ENCODE results near the gene ROBO2. TPM values are rescaled to one million over a fixed set of nuclear protein-coding genes. Genes with fewer than 3 reads are reported as not detected.

The ROBO2 gene
- total and polyA plus RNA-seq, 2 donors from 2014 or later, result 1.3 to 1.6 TPM

DNA sequence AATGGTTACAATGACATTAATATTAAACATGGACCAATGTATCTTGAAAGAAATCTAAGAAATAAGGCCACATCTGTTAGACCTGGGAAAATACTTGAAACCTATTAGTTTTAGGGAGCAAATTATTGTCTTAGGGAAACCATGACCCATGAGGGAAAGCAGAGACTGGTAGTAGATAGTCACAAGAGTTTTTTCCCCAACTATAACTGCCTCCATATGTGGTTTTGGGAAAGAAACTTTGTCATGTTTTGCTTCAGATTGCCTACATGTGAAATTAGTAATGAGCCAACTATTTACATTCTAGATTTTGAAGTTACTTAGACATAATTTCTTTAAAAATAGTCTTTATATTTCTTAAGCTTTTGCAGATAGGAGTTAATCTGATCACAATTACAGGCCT, 474.9 kb downstream of the ROBO2 start:
- Histone ChIP-seq H3K4me1 (ENCODE audit: control insufficient read depth in 2 of 3, insufficient read depth in 2 of 3, low read depth in 1 of 3, low read length in 3 of 3) (no peaks in the 10 kb centered on the region), H3K9ac (ENCODE audit: low read length in 3 of 3) (no peak overlapping the region), H3K36me3 (ENCODE audit: control insufficient read depth in 2 of 3, insufficient read depth in 3 of 3, low read length in 3 of 3) (no peaks in the 10 kb centered on the region), H3K27ac (ENCODE audit: low read depth in 2 of 2, low read length in 2 of 2) (no peak overlapping the region), H3K4me3 (ENCODE audit: low read length in 3 of 3) (no peak overlapping the region), H3K27me3 (ENCODE audit: control insufficient read depth, insufficient read depth, low read length) (no peaks in the 10 kb centered on the region), H3K9me3 (ENCODE audit: control insufficient read depth in 2 of 3, insufficient read depth in 1 of 3, low read length in 3 of 3) (no peaks in the 10 kb centered on the region)
- DNase-seq (no peak), FAIRE-seq (no peak)
- intact Hi-C loops (cut with DNase I), result no loop called here
- TF ChIP-seq, protein P1, sequence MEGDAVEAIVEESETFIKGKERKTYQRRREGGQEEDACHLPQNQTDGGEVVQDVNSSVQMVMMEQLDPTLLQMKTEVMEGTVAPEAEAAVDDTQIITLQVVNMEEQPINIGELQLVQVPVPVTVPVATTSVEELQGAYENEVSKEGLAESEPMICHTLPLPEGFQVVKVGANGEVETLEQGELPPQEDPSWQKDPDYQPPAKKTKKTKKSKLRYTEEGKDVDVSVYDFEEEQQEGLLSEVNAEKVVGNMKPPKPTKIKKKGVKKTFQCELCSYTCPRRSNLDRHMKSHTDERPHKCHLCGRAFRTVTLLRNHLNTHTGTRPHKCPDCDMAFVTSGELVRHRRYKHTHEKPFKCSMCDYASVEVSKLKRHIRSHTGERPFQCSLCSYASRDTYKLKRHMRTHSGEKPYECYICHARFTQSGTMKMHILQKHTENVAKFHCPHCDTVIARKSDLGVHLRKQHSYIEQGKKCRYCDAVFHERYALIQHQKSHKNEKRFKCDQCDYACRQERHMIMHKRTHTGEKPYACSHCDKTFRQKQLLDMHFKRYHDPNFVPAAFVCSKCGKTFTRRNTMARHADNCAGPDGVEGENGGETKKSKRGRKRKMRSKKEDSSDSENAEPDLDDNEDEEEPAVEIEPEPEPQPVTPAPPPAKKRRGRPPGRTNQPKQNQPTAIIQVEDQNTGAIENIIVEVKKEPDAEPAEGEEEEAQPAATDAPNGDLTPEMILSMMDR (IDR thresholded peaks at IDR 0.05; ENCODE audit: borderline replicate concordance, extremely low read depth, insufficient read depth), result no peak

- Histone ChIP-seq H3K9me3 (ENCODE audit: control insufficient read depth in 2 of 3, insufficient read depth in 1 of 3, low read length in 3 of 3) (no peaks in the 10 kb centered on the region), H3K27me3 (ENCODE audit: control insufficient read depth, insufficient read depth, low read length) (no peaks in the 10 kb centered on the region), H3K27ac (ENCODE audit: low read depth in 2 of 2, low read length in 2 of 2) (no peak overlapping the region), H3K36me3 (ENCODE audit: control insufficient read depth in 2 of 3, insufficient read depth in 3 of 3, low read length in 3 of 3) (no peaks in the 10 kb centered on the region), H3K4me1 (ENCODE audit: control insufficient read depth in 2 of 3, insufficient read depth in 2 of 3, low read depth in 1 of 3, low read length in 3 of 3) (no peaks in the 10 kb centered on the region), H3K9ac (ENCODE audit: low read length in 3 of 3) (no peak overlapping the region), H3K4me3 (ENCODE audit: low read length in 3 of 3) (no peak overlapping the region)
- TF ChIP-seq, protein P1 (IDR thresholded peaks at IDR 0.05; ENCODE audit: borderline replicate concordance, extremely low read depth, insufficient read depth), result no peak
- FAIRE-seq, result no peak
- intact Hi-C loops (cut with DNase I), result no loop called here
- DNase-seq, result peak in 2 of 5 donors; percentile 40 to 57
These were observed 484.6 kb downstream of the ROBO2 start for GRCh38 chr3:77524463-77524862.

DNA sequence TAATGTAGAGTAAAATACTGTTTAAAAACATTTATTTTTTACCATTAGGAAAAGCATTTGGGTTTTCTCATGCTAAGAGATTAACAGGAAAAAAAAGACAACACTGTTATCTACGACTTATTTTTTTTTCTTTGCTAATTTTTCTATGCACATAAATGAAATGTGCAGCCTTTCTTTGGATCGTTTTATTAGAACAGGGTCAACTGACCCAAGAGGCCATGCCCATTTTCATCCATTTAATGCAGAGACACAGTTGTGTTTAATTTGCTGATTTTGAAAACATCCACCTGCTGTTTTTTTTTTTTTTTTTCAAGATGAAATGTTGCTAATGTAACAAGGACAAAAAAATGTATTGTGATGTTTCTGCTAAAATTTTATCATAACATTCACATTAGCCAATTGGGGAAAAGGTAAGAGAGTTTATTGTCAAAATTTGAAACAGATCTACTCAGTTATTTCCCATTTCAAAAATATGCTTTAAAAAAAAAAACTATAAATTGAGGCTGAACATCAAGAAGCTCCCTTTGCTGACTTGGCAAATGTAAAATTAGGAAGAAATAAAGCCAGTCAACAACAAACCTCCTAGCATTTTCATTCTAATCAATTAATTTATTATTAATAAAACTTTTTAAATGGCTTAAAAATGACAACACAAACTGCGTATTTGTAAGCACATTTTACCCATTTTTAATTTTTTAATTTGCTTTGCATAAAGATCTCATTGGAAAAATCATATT, 485.2 kb downstream of the ROBO2 start:
- Histone ChIP-seq H3K36me3 (ENCODE audit: control insufficient read depth in 2 of 3, insufficient read depth in 3 of 3, low read length in 3 of 3) (no peaks in the 10 kb centered on the region), H3K4me1 (ENCODE audit: control insufficient read depth in 2 of 3, insufficient read depth in 2 of 3, low read depth in 1 of 3, low read length in 3 of 3) (no peaks in the 10 kb centered on the region), H3K9me3 (ENCODE audit: control insufficient read depth in 2 of 3, insufficient read depth in 1 of 3, low read length in 3 of 3) (no peaks in the 10 kb centered on the region), H3K9ac (ENCODE audit: low read length in 3 of 3) (no peak overlapping the region), H3K27me3 (ENCODE audit: control insufficient read depth, insufficient read depth, low read length) (no peaks in the 10 kb centered on the region), H3K4me3 (ENCODE audit: low read length in 3 of 3) (no peak overlapping the region), H3K27ac (ENCODE audit: low read depth in 2 of 2, low read length in 2 of 2) (no peak overlapping the region)
- intact Hi-C loops (cut with DNase I), result no loop called here
- FAIRE-seq (no peak), DNase-seq (peak in 1 of 5 donors; percentile 58)
- TF ChIP-seq, protein P1 (IDR thresholded peaks at IDR 0.05; ENCODE audit: borderline replicate concordance, extremely low read depth, insufficient read depth), result no peak
